Body of pancreas (tissue), 4 donors: ENCODE measurements around the gene DEPDC7.
"Not testable (repeated sequence)": the region's sequence is repeated elsewhere in the genome, so short reads cannot be mapped to it uniquely, and the experiment has no call there.

ENCODE experiments used
- POLR2A ChIP-seq, 3 donors: fragments of 450-650 bp; IDR thresholded peaks; one replicate each; pipeline ENCODE4 v1.6.1; 2016; ENCODE audit warnings: antibody characterized with exemption in 3 of 3, mild to moderate bottlenecking in 2 of 3
- TF ChIP-seq, protein P1 (sequence below), 7 experiments: fragments of 450-650 bp in 4 of 7; fragments of 200-600 bp in 3 of 7; sonication (generic) in 3 of 7; IDR thresholded peaks; one replicate each; pipeline ENCODE4 v1.5.1; 2016 to 2019; ENCODE audit warnings: antibody characterized with exemption in 7 of 7

DNA sequence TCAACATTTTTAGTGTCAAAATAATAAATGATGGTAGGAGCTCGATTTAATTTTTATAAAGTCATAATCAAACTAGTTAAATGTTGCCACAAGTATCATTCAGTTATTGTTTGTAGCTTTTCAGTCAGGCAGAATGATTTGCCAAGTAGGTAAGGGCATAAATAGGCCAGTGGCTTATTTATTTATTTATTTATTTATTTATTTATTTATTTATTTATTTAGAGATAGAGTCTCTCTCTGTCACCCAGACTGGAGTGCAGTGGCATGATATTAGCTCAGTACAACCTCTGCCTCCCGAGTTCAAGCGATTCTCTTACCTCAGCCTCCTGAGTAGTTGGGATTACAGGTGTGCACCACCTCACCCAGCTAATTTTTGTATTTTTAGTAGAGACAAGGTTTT lies 43.4 kb upstream of the DEPDC7 start:
- TF ChIP-seq, protein P1, sequence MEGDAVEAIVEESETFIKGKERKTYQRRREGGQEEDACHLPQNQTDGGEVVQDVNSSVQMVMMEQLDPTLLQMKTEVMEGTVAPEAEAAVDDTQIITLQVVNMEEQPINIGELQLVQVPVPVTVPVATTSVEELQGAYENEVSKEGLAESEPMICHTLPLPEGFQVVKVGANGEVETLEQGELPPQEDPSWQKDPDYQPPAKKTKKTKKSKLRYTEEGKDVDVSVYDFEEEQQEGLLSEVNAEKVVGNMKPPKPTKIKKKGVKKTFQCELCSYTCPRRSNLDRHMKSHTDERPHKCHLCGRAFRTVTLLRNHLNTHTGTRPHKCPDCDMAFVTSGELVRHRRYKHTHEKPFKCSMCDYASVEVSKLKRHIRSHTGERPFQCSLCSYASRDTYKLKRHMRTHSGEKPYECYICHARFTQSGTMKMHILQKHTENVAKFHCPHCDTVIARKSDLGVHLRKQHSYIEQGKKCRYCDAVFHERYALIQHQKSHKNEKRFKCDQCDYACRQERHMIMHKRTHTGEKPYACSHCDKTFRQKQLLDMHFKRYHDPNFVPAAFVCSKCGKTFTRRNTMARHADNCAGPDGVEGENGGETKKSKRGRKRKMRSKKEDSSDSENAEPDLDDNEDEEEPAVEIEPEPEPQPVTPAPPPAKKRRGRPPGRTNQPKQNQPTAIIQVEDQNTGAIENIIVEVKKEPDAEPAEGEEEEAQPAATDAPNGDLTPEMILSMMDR (IDR thresholded peaks at IDR 0.05): not testable (repeated sequence)
- not testable (repeated sequence) for TF ChIP-seq POLR2A (IDR thresholded peaks at IDR 0.05)
